H1 (cell line): Measurements from ENCODE around the gene TRAPPC2L. TPM values are rescaled to one million over a fixed set of nuclear protein-coding genes. Genes with fewer than 3 reads are reported as not detected.

Experiments
- CTCF ChIA-PET: fragments of 300-600 bp; sonication (Branson Sonifier 250); formaldehyde crosslinking; loops from one replicate; lab custom pipeline; 2021; ENCODE audit not compliant: partially characterized antibody; lab: Charles Lee
- POLR2A ChIA-PET: fragments of 300-600 bp; sonication (Branson Sonifier 250); formaldehyde crosslinking; loops from one replicate; lab custom pipeline; 2021; ENCODE audit warnings: inconsistent platforms; ENCODE audit not compliant: partially characterized antibody; lab: Charles Lee
- DNase-seq, 2 experiments: peaks; one replicate each; pipeline versions ENCODE4 v3.0.0 to v3.0.0-alpha.2; 2010 to 2022; ENCODE audit warnings: low spot score in 2 of 2, low read depth in 1 of 2, mixed read lengths in 1 of 2
- FAIRE-seq: peaks from 2 replicates; lab custom pipeline; 2011; peaks lifted over from hg19 to GRCh38; lab: Jason Lieb, UNC
- H2AFZ ChIP-seq: 2 replicates; pipeline ENCODE4 v1.8.1; 2012; ENCODE audit warnings: low read length, inconsistent platforms
- H2AK5ac ChIP-seq: 2 replicates; pipeline ENCODE4 v1.6.1; 2013; ENCODE audit warnings: low read depth, low read length
- H2BK120ac ChIP-seq: replicated peaks from 2 replicates; pipeline ENCODE3; 2013; ENCODE audit warnings: low read depth, low read length, inconsistent platforms
- H2BK12ac ChIP-seq: 2 replicates; pipeline ENCODE4 v1.6.1; 2013; ENCODE audit warnings: low read depth, low read length
- H2BK15ac ChIP-seq: 2 replicates; pipeline ENCODE4 v1.6.1; 2013; ENCODE audit warnings: low read length
- H2BK20ac ChIP-seq: 2 replicates; pipeline ENCODE4 v1.6.1; 2013; ENCODE audit warnings: low read length
- H2BK5ac ChIP-seq: 2 replicates; pipeline ENCODE4 v1.6.1; 2013; ENCODE audit warnings: low read depth, low read length
- H3K14ac ChIP-seq: 2 replicates; pipeline ENCODE4 v1.6.1; 2013; ENCODE audit warnings: inconsistent platforms; ENCODE audit not compliant: insufficient read length
- H3K18ac ChIP-seq: 2 replicates; pipeline ENCODE4 v1.6.1; 2013; ENCODE audit warnings: low read length; ENCODE audit errors: extremely low read depth
- H3K23ac ChIP-seq: 2 replicates; pipeline ENCODE4 v1.6.1; 2013; ENCODE audit warnings: inconsistent platforms; ENCODE audit not compliant: insufficient read length
- H3K23me2 ChIP-seq: 2 replicates; pipeline ENCODE4 v1.6.1; 2013; ENCODE audit warnings: low read depth, low read length
- H3K27ac ChIP-seq: 2 replicates; pipeline ENCODE4 v1.6.1; 2011; ENCODE audit warnings: low read depth, low read length, inconsistent platforms
- H3K27me3 ChIP-seq, 4 experiments: replicated peaks in 1 of 4; 1 replicate in 1 of 4; 2 replicates in 3 of 4; pipeline versions ENCODE4 v1.6.1 to v1.8.1; 2011 to 2013; ENCODE audit warnings: low read length in 3 of 4, mild to moderate bottlenecking in 3 of 4, inconsistent platforms in 2 of 4, mixed read lengths in 2 of 4, moderate library complexity in 1 of 4; ENCODE audit not compliant: control insufficient read depth in 3 of 4, insufficient read depth in 3 of 4; ENCODE audit errors: extremely low read depth in 1 of 4
- H3K36me3 ChIP-seq, 4 experiments: 2 replicates each; pipeline versions ENCODE4 v1.6.1 to v1.8.1; 2011 to 2013; ENCODE audit warnings: mild to moderate bottlenecking in 4 of 4, low read length in 3 of 4, moderate library complexity in 2 of 4, control low read depth in 1 of 4, inconsistent platforms in 1 of 4; ENCODE audit not compliant: insufficient read depth in 4 of 4, control insufficient read depth in 2 of 4
- H3K4ac ChIP-seq: replicated peaks from 2 replicates; pipeline ENCODE3; 2013; ENCODE audit warnings: low read length, low read depth, mixed read lengths, inconsistent platforms; ENCODE audit not compliant: insufficient read length
- H3K4me1 ChIP-seq, 4 experiments: replicated peaks in 1 of 4; 1 replicate in 1 of 4; 2 replicates in 3 of 4; pipeline versions ENCODE4 v1.6.1 to v1.8.1; 2011 to 2013; ENCODE audit warnings: low read length in 3 of 4, inconsistent platforms in 2 of 4, mixed read lengths in 1 of 4; ENCODE audit not compliant: insufficient read depth in 4 of 4, control insufficient read depth in 3 of 4
- H3K4me2 ChIP-seq, 2 experiments: 2 replicates each; pipeline versions ENCODE4 v1.6.1 to v1.8.1; 2011 to 2013; ENCODE audit warnings: low read depth in 2 of 2, low read length in 2 of 2, control low read depth in 1 of 2, inconsistent platforms in 1 of 2, mild to moderate bottlenecking in 1 of 2; ENCODE audit not compliant: insufficient read depth in 1 of 2
- H3K4me3 ChIP-seq, 4 experiments: fragments of 200-600, 300-600 bp in 1 of 4; sonication (generic), shearing (Covaris generic), sonication (Bioruptor Twin) in 1 of 4; 2 replicates each; pipeline versions ENCODE4 v1.5.1 to v1.8.1; 2011 to 2016; ENCODE audit warnings: low read length in 4 of 4, low read depth in 3 of 4, control low read depth in 2 of 4, inconsistent platforms in 2 of 4, mild to moderate bottlenecking in 2 of 4, mixed read lengths in 1 of 4, moderate library complexity in 1 of 4; ENCODE audit not compliant: insufficient read depth in 2 of 4; ENCODE audit errors: extremely low read depth in 1 of 4
- H3K56ac ChIP-seq: replicated peaks from 2 replicates; pipeline ENCODE3; 2013; ENCODE audit warnings: low read depth, mild to moderate bottlenecking, mixed read lengths, low read length, inconsistent platforms; ENCODE audit not compliant: insufficient read length
- H3K79me1 ChIP-seq: 2 replicates; pipeline ENCODE4 v1.6.1; 2013; ENCODE audit warnings: low read depth, low read length, control low read depth
- H3K79me2 ChIP-seq, 2 experiments: 2 replicates each; pipeline versions ENCODE4 v1.6.1 to v1.8.1; 2012 to 2013; ENCODE audit warnings: low read length in 2 of 2, mild to moderate bottlenecking in 2 of 2, inconsistent platforms in 1 of 2; ENCODE audit not compliant: insufficient read depth in 2 of 2, control insufficient read depth in 1 of 2
- H3K9ac ChIP-seq, 4 experiments: replicated peaks in 1 of 4; 1 replicate in 1 of 4; 2 replicates in 3 of 4; pipeline versions ENCODE4 v1.6.1 to v1.8.1; 2011 to 2013; ENCODE audit warnings: low read depth in 3 of 4, low read length in 3 of 4, control low read depth in 2 of 4, mild to moderate bottlenecking in 2 of 4, moderate library complexity in 2 of 4, inconsistent platforms in 1 of 4; ENCODE audit errors: extremely low read depth in 1 of 4
- H3K9me3 ChIP-seq, 2 experiments: 2 replicates each; pipeline versions ENCODE4 v1.6.1 to v1.8.1; 2012 to 2013; ENCODE audit warnings: mild to moderate bottlenecking in 2 of 2, moderate library complexity in 2 of 2, control low read depth in 1 of 2, inconsistent platforms in 1 of 2, low read depth in 1 of 2, low read length in 1 of 2, mixed read lengths in 1 of 2; ENCODE audit not compliant: insufficient read depth in 2 of 2
- H4K20me1 ChIP-seq, 2 experiments: replicated peaks in 1 of 2; 2 replicates each; pipeline versions ENCODE3 to v1.8.1; 2011 to 2013; ENCODE audit warnings: inconsistent platforms in 2 of 2, low read length in 2 of 2, mild to moderate bottlenecking in 1 of 2; ENCODE audit not compliant: insufficient read depth in 2 of 2, control insufficient read depth in 1 of 2
- H4K5ac ChIP-seq: 2 replicates; pipeline ENCODE4 v1.6.1; 2013; ENCODE audit warnings: low read length, low read depth, mixed read lengths, inconsistent platforms; ENCODE audit not compliant: insufficient read length
- H4K8ac ChIP-seq: 2 replicates; pipeline ENCODE4 v1.8.0; 2013; ENCODE audit warnings: mild to moderate bottlenecking, moderate library complexity, low read length, inconsistent platforms; ENCODE audit not compliant: insufficient read depth; ENCODE audit errors: extremely low read depth
- H4K91ac ChIP-seq: replicated peaks from 2 replicates; pipeline ENCODE3; 2013; ENCODE audit warnings: low read length, mixed read lengths, inconsistent platforms; ENCODE audit not compliant: insufficient read length
- ATF3 ChIP-seq: IDR thresholded peaks from 2 replicates; pipeline ENCODE4 v1.6.1; 2011; ENCODE audit warnings: low read depth, mild to moderate bottlenecking, low read length; ENCODE audit not compliant: insufficient read depth
- BACH1 ChIP-seq: IDR thresholded peaks from 2 replicates; pipeline ENCODE4 v1.6.1; 2012; ENCODE audit warnings: low read length, improper control_type of control experiment
- CBX5 ChIP-seq: fragments of 300-800, 300-1000 bp; sonication (generic); IDR thresholded peaks from 2 replicates; pipeline ENCODE4 v1.7.1; 2016; ENCODE audit warnings: antibody characterized with exemption, low read length, low read depth
- EZH2 ChIP-seq: fragments of 200-600 bp; sonication (generic); IDR thresholded peaks from 2 replicates; pipeline ENCODE4 v1.7.1; 2012; ENCODE audit warnings: low read depth, mild to moderate bottlenecking, moderate library complexity, low read length, inconsistent platforms; ENCODE audit not compliant: severe bottlenecking
- HDAC2 ChIP-seq, 2 experiments: fragments of 300-600 bp in 1 of 2; sonication (generic) in 1 of 2; IDR thresholded peaks; 2 replicates each; pipeline ENCODE4 v1.6.1; 2011 to 2012; ENCODE audit warnings: low read depth in 2 of 2, low read length in 2 of 2, mild to moderate bottlenecking in 2 of 2, moderate library complexity in 2 of 2, borderline replicate concordance in 1 of 2, inconsistent platforms in 1 of 2
- SIN3A ChIP-seq, 2 experiments: IDR thresholded peaks in 1 of 2; conservative IDR thresholded peaks in 1 of 2; 2 replicates each; pipeline ENCODE4 v1.6.1; 2011 to 2012; ENCODE audit warnings: low read length in 2 of 2, improper control_type of control experiment in 1 of 2, low read depth in 1 of 2, mild to moderate bottlenecking in 1 of 2
- SP2 ChIP-seq: IDR thresholded peaks from 2 replicates; pipeline ENCODE4 v1.6.1; 2012; ENCODE audit warnings: mild to moderate bottlenecking, low read length, inconsistent platforms
- SP4 ChIP-seq: IDR thresholded peaks from 2 replicates; pipeline ENCODE4 v1.6.1; 2012; ENCODE audit warnings: low read length, inconsistent platforms
- TAF7 ChIP-seq: optimal IDR thresholded peaks from 2 replicates; pipeline ENCODE3; 2011; ENCODE audit warnings: low read depth, mild to moderate bottlenecking, inconsistent platforms, low read length, moderate library complexity, borderline replicate concordance
- WGBS, 2 experiments: shearing (Covaris generic) in 1 of 2; methylation state at CpG; one replicate each; pipeline versions ENCODE4 v1.1.6 to v1.1.7; 2013 to 2015; ENCODE audit warnings: low lambda C conversion rate in 2 of 2, mixed read lengths in 2 of 2, inconsistent platforms in 1 of 2, low coverage in 1 of 2, missing lambda C conversion rate in 1 of 2; ENCODE audit not compliant: insufficient replicate concordance in 2 of 2, insufficient coverage in 1 of 2, insufficient read length in 1 of 2; ENCODE audit errors: extremely low coverage in 1 of 2, missing lambda C conversion rate in 1 of 2; 5-methylcytosine and 5-hydroxymethylcytosine counted together
- polyA plus RNA-seq, 7 experiments: library from polyadenylated mRNA; depleted of rRNA in 3 of 7; stranded (reverse) in 5 of 7; unstranded in 2 of 7; fragments of >200 nt in 5 of 7; fragments of 200-250 nt in 2 of 7; gene quantifications; 1 replicate in 5 of 7; 2 replicates in 1 of 7; 4 replicates in 1 of 7; pipeline versions ENCODE4 v1.2.1 to v1.2.3, GENCODE V29; 2011 to 2013; ENCODE audit warnings: missing spikeins in 2 of 7, mixed read lengths in 2 of 7
- total RNA-seq: library from RNA; stranded (reverse); fragmentation: NEBNext Ultra II Directional; extraction: Animal tissue kit (Norgen Biotek cat#: 25700); gene quantifications from 2 replicates; pipeline ENCODE4 v1.2.1, GENCODE V29; 2021
- TF ChIP-seq, protein P1 (sequence below), 3 experiments: IDR thresholded peaks; 1 replicate in 2 of 3; 2 replicates in 1 of 3; pipeline versions ENCODE4 v1.5.1 to v1.6.1; 2011; ENCODE audit warnings: low read length in 3 of 3, mild to moderate bottlenecking in 3 of 3, inconsistent platforms in 2 of 3, low read depth in 1 of 3, moderate library complexity in 1 of 3; ENCODE audit not compliant: insufficient read depth in 1 of 3; ENCODE audit errors: control extremely low read depth in 1 of 3

Gene TRAPPC2L
- total and polyA plus RNA-seq, 2 of the 8 experiments (the other 6 are each of a cell fraction or from before 2014, with no cell fraction given): 98.7 to 133 TPM

DNA sequence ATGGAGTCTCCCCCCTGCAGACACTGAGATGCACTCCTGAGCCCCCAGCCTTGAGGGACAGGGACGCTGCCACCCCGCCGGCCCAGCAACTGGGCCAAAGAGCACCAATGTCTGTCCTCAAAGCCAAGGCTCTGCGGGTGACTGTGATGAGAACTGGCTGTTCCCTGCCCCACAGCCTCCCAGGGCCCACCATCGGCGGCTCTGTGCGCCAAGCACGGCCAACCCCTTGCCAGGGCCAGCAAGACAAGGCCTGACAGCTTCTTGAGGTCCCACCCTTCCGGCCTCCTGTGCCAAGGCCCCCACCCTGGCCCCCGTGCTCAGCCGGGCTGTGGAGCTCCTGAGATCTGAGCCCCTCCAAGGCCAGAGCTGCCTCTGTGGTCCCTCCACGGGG is 43.7 kb downstream of the TRAPPC2L start:
- WGBS, 2 experiments: 96% methylated on average over 11 of the region's 12 CpGs; no CpG with 5 or more reads in 1 of the 2 experiments
- no peak overlapping the region for H3K9ac ChIP-seq
- CTCF ChIA-PET: interaction anchor here (0.9 to 1.1 kb wide), 2 partner anchors 13 to 125 kb away, joined by 3 read pairs; no protein-coding TSS in a partner anchor
- no peak for TF ChIP-seq HDAC2 (IDR thresholded peaks at IDR 0.05; ENCODE audit: borderline replicate concordance in 1 of 2, low read depth in 2 of 2, low read length in 2 of 2)
- no peak for TF ChIP-seq SP4
- TF ChIP-seq SIN3A (conservative IDR thresholded peaks at IDR 0.05 in 1 of 2, IDR thresholded peaks at IDR 0.05 in 1 of 2; ENCODE audit: low read depth in 1 of 2, low read length in 2 of 2): no peak
- TF ChIP-seq BACH1: no peak
- TF ChIP-seq ATF3: no peak
- no peak for TF ChIP-seq TAF7
- TF ChIP-seq CBX5: no peak
- TF ChIP-seq, protein P1, sequence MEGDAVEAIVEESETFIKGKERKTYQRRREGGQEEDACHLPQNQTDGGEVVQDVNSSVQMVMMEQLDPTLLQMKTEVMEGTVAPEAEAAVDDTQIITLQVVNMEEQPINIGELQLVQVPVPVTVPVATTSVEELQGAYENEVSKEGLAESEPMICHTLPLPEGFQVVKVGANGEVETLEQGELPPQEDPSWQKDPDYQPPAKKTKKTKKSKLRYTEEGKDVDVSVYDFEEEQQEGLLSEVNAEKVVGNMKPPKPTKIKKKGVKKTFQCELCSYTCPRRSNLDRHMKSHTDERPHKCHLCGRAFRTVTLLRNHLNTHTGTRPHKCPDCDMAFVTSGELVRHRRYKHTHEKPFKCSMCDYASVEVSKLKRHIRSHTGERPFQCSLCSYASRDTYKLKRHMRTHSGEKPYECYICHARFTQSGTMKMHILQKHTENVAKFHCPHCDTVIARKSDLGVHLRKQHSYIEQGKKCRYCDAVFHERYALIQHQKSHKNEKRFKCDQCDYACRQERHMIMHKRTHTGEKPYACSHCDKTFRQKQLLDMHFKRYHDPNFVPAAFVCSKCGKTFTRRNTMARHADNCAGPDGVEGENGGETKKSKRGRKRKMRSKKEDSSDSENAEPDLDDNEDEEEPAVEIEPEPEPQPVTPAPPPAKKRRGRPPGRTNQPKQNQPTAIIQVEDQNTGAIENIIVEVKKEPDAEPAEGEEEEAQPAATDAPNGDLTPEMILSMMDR (IDR thresholded peaks at IDR 0.05; ENCODE audit: control extremely low read depth in 1 of 3, insufficient read depth in 1 of 3, low read depth in 1 of 3, low read length in 3 of 3): no peak
- no peak for TF ChIP-seq EZH2
- no peak for TF ChIP-seq SP2

More for the DNA sequence above, 43.7 kb downstream of the TRAPPC2L start:
- H2BK12ac ChIP-seq: no peak overlapping the region
- no peak overlapping the region for H2AFZ ChIP-seq
- no peak overlapping the region for H4K5ac ChIP-seq
- POLR2A ChIA-PET: interaction anchor here (0.7 to 3.0 kb wide), 2 partner anchors 9 to 91 kb away, joined by 4 to 8 read pairs; no protein-coding TSS in a partner anchor
- no peak overlapping the region for H4K91ac ChIP-seq
- no peak overlapping the region for H3K4me3 ChIP-seq
- H3K9me3 ChIP-seq: no peaks in the 10 kb centered on the region
- no peak overlapping the region for H3K27ac ChIP-seq
- H3K14ac ChIP-seq: no peak overlapping the region
- no peaks in the 10 kb centered on the region for H3K27me3 ChIP-seq
- no peaks in the 10 kb centered on the region for H3K79me2 ChIP-seq
- H3K18ac ChIP-seq: no peak overlapping the region
- H4K20me1 ChIP-seq: no peaks in the 10 kb centered on the region
- no peak overlapping the region for H3K4ac ChIP-seq
- no peak overlapping the region for H2BK120ac ChIP-seq
- H3K23ac ChIP-seq: no peak overlapping the region
- peaks cover 0 to 5% (median 2%) of the 10 kb centered on the region in 4 experiments; a peak in 3 of 7 replicates for H3K4me1 ChIP-seq
- peak overlapping the region; percentile 11; the same call in 1 of the 2 replicates for H4K8ac ChIP-seq
- H2BK15ac ChIP-seq: peak overlapping the region; percentile 72; the same call in 1 of the 2 replicates
- no peaks in the 10 kb centered on the region for H3K79me1 ChIP-seq
- H3K56ac ChIP-seq: no peak overlapping the region
- H2BK5ac ChIP-seq: no peak overlapping the region
- no peak overlapping the region for H2BK20ac ChIP-seq
- FAIRE-seq (no peak), DNase-seq (no peak)
- H3K36me3 ChIP-seq: no peaks in the 10 kb centered on the region
- no peaks in the 10 kb centered on the region for H3K23me2 ChIP-seq
- no peak overlapping the region for H2AK5ac ChIP-seq
- H3K4me2 ChIP-seq: no peak overlapping the region
